GM18526 (cell line): ENCODE measurements around the gene DGUOK.

Source experiments
- POLR2A ChIP-seq: IDR thresholded peaks from 3 replicates; pipeline ENCODE4 v1.6.1; 2011; ENCODE audit not compliant: insufficient read length; ENCODE audit errors: extremely low read depth

The DGUOK gene

GRCh38 chr2:73931531-73932500, 5.1 kb downstream of the DGUOK start:
- TF ChIP-seq POLR2A = no peak

DNA sequence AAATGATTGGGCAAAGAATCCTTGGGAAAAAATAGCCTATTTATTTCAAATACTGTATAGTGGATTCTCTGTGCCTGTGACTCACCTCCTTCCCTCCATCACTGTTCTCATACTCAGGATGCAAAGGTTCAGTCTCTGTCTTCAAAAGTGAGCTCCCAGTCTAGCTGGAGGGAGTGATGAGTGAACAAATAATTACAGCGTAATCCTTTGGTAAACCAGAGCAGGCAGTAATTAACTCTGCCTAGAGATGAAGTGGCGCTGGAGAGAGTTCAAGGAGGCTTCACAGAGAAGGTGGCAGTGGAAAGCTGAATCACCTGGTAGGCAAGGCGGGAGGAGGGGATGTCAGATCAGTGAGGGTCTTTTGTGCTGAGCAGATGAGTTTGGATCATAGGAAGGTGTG, 6.5 kb downstream of the DGUOK start:
- TF ChIP-seq POLR2A = no peak

GRCh38 chr2:73935641-73936040, 9.0 kb downstream of the DGUOK start:
- TF ChIP-seq POLR2A = no peak

DNA sequence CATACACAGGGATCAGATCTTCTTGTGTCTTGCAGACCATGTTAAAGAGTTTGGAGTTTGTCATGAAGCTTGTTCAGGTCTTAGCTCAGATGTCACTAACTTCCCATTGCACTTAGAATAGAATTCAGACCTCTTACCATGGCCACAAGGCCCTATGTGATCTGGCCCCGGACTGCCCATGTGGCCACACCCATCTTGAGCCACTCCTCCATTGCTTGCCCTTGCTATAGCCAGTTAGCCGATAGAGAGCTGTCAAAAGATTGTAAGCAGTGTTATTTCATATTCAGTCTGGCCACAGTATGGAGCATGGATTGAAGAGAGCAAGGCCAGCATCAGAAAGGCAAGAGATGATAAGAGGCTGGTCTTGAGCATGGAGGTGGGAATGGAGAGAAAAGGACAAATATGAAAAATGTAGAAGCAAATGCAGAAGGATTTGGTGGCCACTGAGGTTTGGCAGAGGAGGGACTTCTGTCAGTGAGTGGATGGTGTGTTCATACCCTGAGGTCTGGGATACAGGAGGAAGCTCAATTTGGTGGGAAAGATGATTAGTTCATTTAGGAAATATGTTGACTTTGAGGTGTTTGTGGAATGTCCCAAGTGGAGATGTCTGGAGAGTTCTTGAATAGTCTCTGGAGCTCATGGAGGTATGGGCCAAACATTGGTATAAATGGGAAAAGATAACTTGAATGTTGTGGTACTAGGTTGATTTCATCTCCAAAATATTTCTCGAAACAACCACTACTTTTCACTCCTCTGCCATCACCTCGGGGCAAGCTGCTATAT, 10.6 kb downstream of the DGUOK start:
- no peak for TF ChIP-seq POLR2A

- TF ChIP-seq POLR2A = no peak
Observed at GRCh38 chr2:73937899-73938298, 11.2 kb downstream of the DGUOK start.

- no peak for TF ChIP-seq POLR2A
Observed at GRCh38 chr2:73938718-73939352, 12.2 kb downstream of the DGUOK start.

DNA sequence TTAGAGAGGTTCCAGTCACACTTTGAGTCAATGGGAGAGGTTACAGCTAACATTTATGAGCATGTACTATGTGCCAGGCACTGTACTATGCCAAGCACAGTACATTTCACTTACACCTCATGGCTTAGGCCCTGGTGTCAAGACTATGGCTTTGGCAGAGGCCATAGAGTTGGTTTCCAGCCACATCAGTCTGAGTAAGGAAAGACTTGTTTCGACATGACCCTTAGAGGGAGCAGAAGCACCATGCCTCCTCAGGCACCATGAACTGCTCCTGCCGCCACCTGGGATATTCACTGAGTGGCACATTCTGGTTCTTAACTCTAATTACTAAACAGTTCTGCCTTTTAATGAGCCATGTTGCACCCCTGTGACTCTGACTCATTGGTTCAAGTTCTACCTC, 12.7 kb downstream of the DGUOK start:
- no peak for TF ChIP-seq POLR2A

DNA sequence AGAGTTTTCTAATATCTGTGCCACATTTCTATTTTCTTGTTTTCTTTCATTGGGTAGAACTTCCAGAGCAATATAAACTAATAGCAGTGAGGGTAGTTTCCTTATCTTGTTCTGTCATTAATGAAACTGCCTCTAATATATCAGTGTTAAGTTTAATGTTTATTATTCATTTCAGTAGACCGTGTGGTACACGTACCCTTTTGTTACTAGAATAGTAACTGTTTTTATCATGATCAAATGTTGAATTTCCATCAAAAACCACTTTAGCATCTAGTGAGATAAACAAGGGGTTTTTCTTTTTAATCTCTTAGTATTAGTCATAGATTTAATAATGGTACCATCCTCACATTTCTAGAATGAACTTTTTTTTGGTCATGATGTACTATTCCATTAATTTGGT, 16.0 kb downstream of the DGUOK start:
- TF ChIP-seq POLR2A = no peak

DNA sequence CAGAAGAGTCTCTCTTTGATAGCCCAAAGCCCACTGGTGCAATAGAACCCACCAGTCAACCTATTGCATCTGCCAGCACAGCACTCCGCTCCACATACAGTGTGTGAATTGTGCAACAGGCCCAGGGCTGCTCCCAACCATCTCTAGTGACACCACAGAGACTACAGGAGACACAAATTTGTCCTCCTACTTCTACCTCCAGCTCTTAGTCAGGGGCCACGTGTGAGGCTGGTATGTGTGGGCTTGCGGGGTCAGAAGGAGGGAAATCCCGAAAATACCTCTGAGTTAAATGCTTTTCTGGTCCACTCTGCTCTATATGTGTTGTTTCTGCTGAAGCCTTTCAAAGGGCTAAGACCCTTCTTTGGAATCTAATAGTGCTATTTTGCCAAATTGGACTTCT, 18.0 kb downstream of the DGUOK start:
- TF ChIP-seq POLR2A = no peak

- no peak for TF ChIP-seq POLR2A
Observed at GRCh38 chr2:73946215-73946614, 19.5 kb downstream of the DGUOK start.

GRCh38 chr2:73946666-73947065, 20.0 kb downstream of the DGUOK start:
- no peak for TF ChIP-seq POLR2A

- no peak for TF ChIP-seq POLR2A
Observed at GRCh38 chr2:73947412-73948018, 20.8 kb downstream of the DGUOK start.

GRCh38 chr2:73949802-73950201, 23.1 kb downstream of the DGUOK start:
- TF ChIP-seq POLR2A = no peak

DNA sequence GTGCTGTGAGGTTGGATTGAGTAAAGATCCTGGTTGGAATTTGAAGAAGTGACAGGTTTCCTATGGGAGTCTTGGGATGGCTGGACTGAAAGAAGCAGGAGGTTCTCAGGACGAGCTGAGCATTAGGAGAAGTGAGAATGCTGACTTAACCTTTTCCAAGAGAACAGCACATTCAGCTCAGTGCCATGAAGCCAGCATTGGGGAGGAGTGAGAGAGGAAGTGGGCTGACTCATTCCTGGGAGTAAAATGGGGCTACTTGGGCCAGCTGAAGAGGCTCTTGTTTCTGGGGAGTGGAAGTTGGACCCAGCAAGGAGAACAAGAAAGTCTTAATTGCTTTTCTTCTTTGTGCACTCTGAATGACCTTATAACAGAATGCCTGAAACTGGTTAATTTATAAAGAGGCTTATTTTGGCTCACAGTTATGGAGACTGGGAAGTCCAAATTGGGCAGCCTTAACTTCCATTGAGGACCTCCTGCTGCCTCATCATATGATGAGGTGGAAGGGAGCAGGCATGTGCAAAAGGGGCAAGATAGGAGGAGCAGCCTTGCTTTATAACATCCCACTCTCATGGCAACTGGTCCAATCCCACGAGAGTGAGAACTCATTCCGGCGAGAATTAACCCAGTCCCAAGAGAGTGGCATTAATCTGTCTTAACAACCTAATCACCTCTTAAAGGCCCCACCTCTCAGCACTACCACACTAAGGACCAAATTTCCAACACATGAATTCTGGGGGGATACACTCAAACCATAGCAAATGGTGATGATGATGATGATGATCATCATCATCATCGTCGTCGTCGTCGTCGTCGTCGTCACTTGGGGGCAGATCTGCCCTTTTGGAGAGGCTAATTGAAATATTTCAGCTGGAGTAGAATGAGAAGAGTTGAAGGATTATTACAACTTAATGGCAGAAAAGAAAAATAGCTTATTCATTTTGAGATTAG, 26.1 kb downstream of the DGUOK start:
- TF ChIP-seq POLR2A = no peak
